H1 (cell line): ENCODE measurements around the gene PREB.

Experiments
- EGR1 ChIP-seq: IDR thresholded peaks from 2 replicates; pipeline ENCODE4 v1.6.1; 2011; ENCODE audit warnings: low read depth, low read length, borderline replicate concordance
- POLR2A ChIP-seq, 2 experiments: IDR thresholded peaks; 1 replicate in 1 of 2; 2 replicates in 1 of 2; pipeline ENCODE4 v1.6.1; 2011; ENCODE audit warnings: low read depth in 2 of 2, low read length in 2 of 2, mild to moderate bottlenecking in 2 of 2; ENCODE audit errors: control extremely low read depth in 1 of 2
- POLR2AphosphoS5 ChIP-seq: IDR thresholded peaks from 2 replicates; pipeline ENCODE4 v1.6.1; 2011; ENCODE audit warnings: low read depth, low read length

- TF ChIP-seq POLR2AphosphoS5, result no peak
- TF ChIP-seq EGR1, result no peak
- TF ChIP-seq POLR2A (IDR thresholded peaks at IDR 0.05; ENCODE audit: control extremely low read depth in 1 of 2, low read depth in 2 of 2, low read length in 2 of 2), result no peak
These were observed 15.4 kb upstream of the PREB start for GRCh38 chr2:27149570-27150405.
